Suprapubic skin (tissue), 4 donors: ENCODE data around the gene TMEM250. TPM values are rescaled to one million over a fixed set of nuclear protein-coding genes. Genes with fewer than 3 reads are reported as not detected.

Experiments used
- DNase-seq, 2 donors: peaks; one replicate each; pipeline ENCODE4 v3.0.0-alpha.2; 2019; ENCODE audit warnings: low spot score in 2 of 2
- H3K27ac ChIP-seq: fragments of 200-600 bp; sonication (generic); one replicate; pipeline ENCODE4 v1.5.1; 2019
- H3K27me3 ChIP-seq: fragments of 200-600 bp; sonication (generic); one replicate; pipeline ENCODE4 v1.5.1; 2019
- H3K36me3 ChIP-seq: fragments of 200-600 bp; sonication (generic); one replicate; pipeline ENCODE4 v1.5.1; 2019
- H3K4me1 ChIP-seq: fragments of 200-600 bp; sonication (generic); one replicate; pipeline ENCODE4 v1.5.1; 2019
- H3K4me3 ChIP-seq: fragments of 200-600 bp; sonication (generic); one replicate; pipeline ENCODE4 v1.5.1; 2019; ENCODE audit warnings: mild to moderate bottlenecking
- H3K9me3 ChIP-seq: fragments of 200-600 bp; sonication (generic); one replicate; pipeline ENCODE4 v1.5.1; 2019
- EP300 ChIP-seq: sonication (generic); formaldehyde crosslinking; IDR thresholded peaks from one replicate; pipeline ENCODE4 v1.6.1; 2017; ENCODE audit warnings: antibody characterized with exemption
- POLR2A ChIP-seq, 2 donors: fragments of 450-650 bp; IDR thresholded peaks; one replicate each; pipeline ENCODE4 v1.6.1; 2017; ENCODE audit warnings: antibody characterized with exemption in 2 of 2, mild to moderate bottlenecking in 2 of 2, moderate library complexity in 2 of 2
- POLR2AphosphoS5 ChIP-seq, 3 donors: sonication (generic); formaldehyde crosslinking; IDR thresholded peaks; one replicate each; pipeline ENCODE4 v1.6.1; 2017; ENCODE audit warnings: antibody characterized with exemption in 3 of 3
- WGBS: methylation state at CpG from one replicate; pipeline ENCODE4 v1.1.5; 2018; 5-methylcytosine and 5-hydroxymethylcytosine counted together
- total RNA-seq, 4 donors: library from RNA; depleted of rRNA; stranded (reverse); fragments of >200 nt; gene quantifications; one replicate each; pipeline ENCODE4 v1.1.0, GENCODE V29; 2016
- TF ChIP-seq, protein P1 (sequence below), 2 donors: fragments of 200-600 bp in 1 of 2; fragments of 450-650 bp in 1 of 2; sonication (generic) in 1 of 2; IDR thresholded peaks; one replicate each; pipeline ENCODE4 v1.5.1; 2016 to 2019; ENCODE audit warnings: antibody characterized with exemption in 2 of 2, mild to moderate bottlenecking in 1 of 2, moderate library complexity in 1 of 2

Gene TMEM250
- total RNA-seq, 4 donors from 2014 or later: 37.0 to 66.9 (median 57.8) TPM

- no peaks in the 10 kb centered on the region for H3K9me3 ChIP-seq
- no peak overlapping the region for H3K27ac ChIP-seq
- no peaks in the 10 kb centered on the region for H3K36me3 ChIP-seq
- no peak overlapping the region for H3K4me3 ChIP-seq
- WGBS: 71% methylated on average over 6 of the region's 6 CpGs
- H3K4me1 ChIP-seq: no peaks in the 10 kb centered on the region
- H3K27me3 ChIP-seq: peaks cover 78% of the 10 kb centered on the region
- TF ChIP-seq POLR2A (IDR thresholded peaks at IDR 0.05) (no peak), POLR2AphosphoS5 (IDR thresholded peaks at IDR 0.05) (no peak)
- TF ChIP-seq, protein P1, sequence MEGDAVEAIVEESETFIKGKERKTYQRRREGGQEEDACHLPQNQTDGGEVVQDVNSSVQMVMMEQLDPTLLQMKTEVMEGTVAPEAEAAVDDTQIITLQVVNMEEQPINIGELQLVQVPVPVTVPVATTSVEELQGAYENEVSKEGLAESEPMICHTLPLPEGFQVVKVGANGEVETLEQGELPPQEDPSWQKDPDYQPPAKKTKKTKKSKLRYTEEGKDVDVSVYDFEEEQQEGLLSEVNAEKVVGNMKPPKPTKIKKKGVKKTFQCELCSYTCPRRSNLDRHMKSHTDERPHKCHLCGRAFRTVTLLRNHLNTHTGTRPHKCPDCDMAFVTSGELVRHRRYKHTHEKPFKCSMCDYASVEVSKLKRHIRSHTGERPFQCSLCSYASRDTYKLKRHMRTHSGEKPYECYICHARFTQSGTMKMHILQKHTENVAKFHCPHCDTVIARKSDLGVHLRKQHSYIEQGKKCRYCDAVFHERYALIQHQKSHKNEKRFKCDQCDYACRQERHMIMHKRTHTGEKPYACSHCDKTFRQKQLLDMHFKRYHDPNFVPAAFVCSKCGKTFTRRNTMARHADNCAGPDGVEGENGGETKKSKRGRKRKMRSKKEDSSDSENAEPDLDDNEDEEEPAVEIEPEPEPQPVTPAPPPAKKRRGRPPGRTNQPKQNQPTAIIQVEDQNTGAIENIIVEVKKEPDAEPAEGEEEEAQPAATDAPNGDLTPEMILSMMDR (IDR thresholded peaks at IDR 0.05): no peak
- DNase-seq: no peak
Measured at GRCh38 chr9:136142414-136142796, 23.7 kb upstream of the TMEM250 start.

GRCh38 chr9:136141682-136142413, 23.2 kb upstream of the TMEM250 start:
- Histone ChIP-seq H3K27me3 (peaks cover 78% of the 10 kb centered on the region), H3K9me3 (no peaks in the 10 kb centered on the region), H3K4me3 (no peak overlapping the region), H3K4me1 (no peaks in the 10 kb centered on the region), H3K27ac (no peak overlapping the region), H3K36me3 (no peaks in the 10 kb centered on the region)
- 81% methylated on average over 15 of the region's 19 CpGs for WGBS
- no peak for DNase-seq
- TF ChIP-seq EP300: no peak
- TF ChIP-seq, protein P1 (IDR thresholded peaks at IDR 0.05): no peak

DNA sequence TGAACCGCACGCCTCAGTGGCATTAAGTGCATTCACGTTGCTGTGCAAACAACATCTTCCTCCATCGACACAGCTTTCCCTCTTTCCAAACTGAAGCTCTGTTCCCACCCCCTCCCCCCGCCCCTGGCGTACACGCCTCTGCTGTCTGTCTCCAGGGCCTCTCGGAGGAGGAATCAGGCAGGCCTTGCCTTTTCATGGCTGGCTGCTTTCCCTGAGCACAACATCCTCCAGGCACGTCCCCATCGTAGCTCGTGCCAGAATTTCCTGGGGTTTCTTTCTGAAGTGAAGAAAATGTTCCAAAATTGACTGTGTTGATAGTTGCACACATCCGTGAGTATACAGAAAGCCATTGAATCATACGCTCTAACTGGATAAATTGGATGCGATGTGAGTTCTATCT, 22.3 kb upstream of the TMEM250 start:
- H3K27ac ChIP-seq: no peak overlapping the region
- TF ChIP-seq POLR2AphosphoS5 (IDR thresholded peaks at IDR 0.05): no peak
- TF ChIP-seq, protein P1 (IDR thresholded peaks at IDR 0.05): no peak
- no peak for TF ChIP-seq EP300
- no peak for TF ChIP-seq POLR2A (IDR thresholded peaks at IDR 0.05)
- H3K27me3 ChIP-seq: peaks cover 78% of the 10 kb centered on the region
- no peaks in the 10 kb centered on the region for H3K4me1 ChIP-seq
- no peaks in the 10 kb centered on the region for H3K36me3 ChIP-seq
- no peak for DNase-seq
- WGBS: 49% methylated on average over 14 of the region's 14 CpGs
- H3K4me3 ChIP-seq: no peak overlapping the region
- H3K9me3 ChIP-seq: no peaks in the 10 kb centered on the region

DNA sequence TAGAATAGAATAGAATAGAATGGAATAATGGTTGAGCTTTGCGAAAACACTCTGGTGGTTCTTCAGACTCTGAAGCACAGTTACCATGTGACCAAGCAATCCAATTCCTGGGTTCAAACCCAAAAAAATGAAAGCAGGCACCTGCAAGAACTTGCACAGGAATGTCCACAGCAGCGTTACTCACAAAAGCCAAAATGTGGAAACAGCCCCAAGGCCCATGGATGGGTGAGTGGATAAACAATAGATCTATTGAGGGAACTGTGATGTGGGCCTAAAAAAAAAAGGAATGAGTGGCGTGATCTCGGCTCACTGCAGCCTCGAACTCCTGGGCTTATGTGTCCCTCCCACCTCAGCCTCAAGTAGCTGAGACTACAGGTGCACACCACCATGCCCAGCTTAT, 21.4 kb upstream of the TMEM250 start:
- no peak overlapping the region for H3K4me3 ChIP-seq
- H3K9me3 ChIP-seq: no peaks in the 10 kb centered on the region
- H3K4me1 ChIP-seq: no peaks in the 10 kb centered on the region
- no peak overlapping the region for H3K27ac ChIP-seq
- WGBS: 57% methylated on average over 5 of the region's 5 CpGs
- H3K27me3 ChIP-seq: peaks cover 78% of the 10 kb centered on the region
- TF ChIP-seq POLR2AphosphoS5 (IDR thresholded peaks at IDR 0.05) (no peak), EP300 (no peak), POLR2A (IDR thresholded peaks at IDR 0.05) (no peak)
- TF ChIP-seq, protein P1 (IDR thresholded peaks at IDR 0.05): no peak
- H3K36me3 ChIP-seq: no peaks in the 10 kb centered on the region
- no peak for DNase-seq

DNA sequence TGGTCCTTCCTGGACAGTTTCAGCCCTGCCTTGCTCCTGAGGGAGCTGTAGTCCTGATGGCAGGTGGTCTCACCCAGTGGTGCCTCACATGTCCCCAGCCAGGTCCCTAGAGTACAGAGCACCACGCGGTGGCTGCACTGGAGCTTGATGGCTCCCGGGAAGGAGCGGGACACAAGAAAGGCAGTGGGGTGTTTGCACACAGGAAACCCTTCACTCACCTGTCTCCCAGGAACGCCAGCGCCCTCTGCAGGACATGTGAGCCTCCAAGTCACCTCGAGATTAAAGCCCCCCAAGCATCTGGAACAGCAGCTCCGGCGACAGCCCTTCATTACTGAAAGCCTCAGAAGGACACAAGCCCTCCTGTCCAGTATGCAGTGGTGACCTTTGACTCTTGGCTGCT, 19.9 kb upstream of the TMEM250 start:
- no peaks in the 10 kb centered on the region for H3K36me3 ChIP-seq
- no peaks in the 10 kb centered on the region for H3K9me3 ChIP-seq
- H3K27ac ChIP-seq: no peak overlapping the region
- TF ChIP-seq POLR2A (IDR thresholded peaks at IDR 0.05): no peak
- TF ChIP-seq POLR2AphosphoS5 (IDR thresholded peaks at IDR 0.05): no peak
- TF ChIP-seq, protein P1 (IDR thresholded peaks at IDR 0.05): no peak
- no peak overlapping the region for H3K4me3 ChIP-seq
- no peak for DNase-seq
- peaks cover 3% of the 10 kb centered on the region for H3K4me1 ChIP-seq
- 19% methylated on average over 9 of the region's 9 CpGs for WGBS
- H3K27me3 ChIP-seq: peaks cover 78% of the 10 kb centered on the region
